Testis (tissue), 2 donors: Measurements from ENCODE around the gene HIGD2A.

Experiments
- CTCF ChIP-seq, 3 experiments: fragments of 450-650 bp in 2 of 3; fragments of 200-600 bp in 1 of 3; sonication (generic) in 1 of 3; IDR thresholded peaks; one replicate each; pipeline ENCODE4 v1.5.1; 2016 to 2019; ENCODE audit warnings: antibody characterized with exemption in 3 of 3, mild to moderate bottlenecking in 2 of 3, moderate library complexity in 1 of 3
- POLR2A ChIP-seq: fragments of 450-650 bp; IDR thresholded peaks from one replicate; pipeline ENCODE4 v1.6.1; 2017; ENCODE audit warnings: antibody characterized with exemption, mild to moderate bottlenecking, moderate library complexity

- TF ChIP-seq CTCF (IDR thresholded peaks at IDR 0.05), result no peak
- no peak for TF ChIP-seq POLR2A
Observed at GRCh38 chr5:176405656-176406435, 17.3 kb downstream of the HIGD2A start.
